IMR-90 (cell line): ENCODE results near the gene RMDN2.

Experiments
- CHD1 ChIP-seq: IDR thresholded peaks from 2 replicates; pipeline ENCODE4 v1.6.1; 2012; ENCODE audit warnings: low read depth, low read length, improper control_type of control experiment
- CTCF ChIP-seq: conservative IDR thresholded peaks from 2 replicates; pipeline ENCODE4 v1.5.1; 2012; ENCODE audit warnings: mild to moderate bottlenecking, low read depth, low read length, improper control_type of control experiment
- MAZ ChIP-seq: IDR thresholded peaks from 2 replicates; pipeline ENCODE4 v1.6.1; 2012; ENCODE audit warnings: low read depth, mild to moderate bottlenecking, low read length, improper control_type of control experiment, moderate library complexity, borderline replicate concordance
- MXI1 ChIP-seq: IDR thresholded peaks from 2 replicates; pipeline ENCODE4 v1.6.1; 2012; ENCODE audit warnings: low read depth, mild to moderate bottlenecking, low read length, moderate library complexity, borderline replicate concordance
- POLR2A ChIP-seq: IDR thresholded peaks from 2 replicates; pipeline ENCODE4 v1.6.1; 2012; ENCODE audit warnings: mild to moderate bottlenecking, low read depth, low read length
- RAD21 ChIP-seq: IDR thresholded peaks from 2 replicates; pipeline ENCODE4 v1.6.1; 2012; ENCODE audit warnings: low read length, improper control_type of control experiment
- RFX5 ChIP-seq: IDR thresholded peaks from 2 replicates; pipeline ENCODE4 v1.8.0; 2012; ENCODE audit warnings: low read depth, mild to moderate bottlenecking, low read length, moderate library complexity
- SMC3 ChIP-seq: fragments of 150-350 bp; IDR thresholded peaks from 2 replicates; pipeline ENCODE4 v1.6.1; 2016; ENCODE audit warnings: low read depth, mild to moderate bottlenecking, antibody characterized with exemption, low read length, moderate library complexity

GRCh38 chr2:38000485-38001222, 75.6 kb downstream of the RMDN2 start:
- TF ChIP-seq POLR2A (no peak), CTCF (no peak), MXI1 (no peak), SMC3 (no peak), RAD21 (no peak), MAZ (no peak), CHD1 (no peak), RFX5 (no peak)
